ENCODE results near the gene GRID2. TPM values are rescaled to one million over a fixed set of nuclear protein-coding genes. Genes with fewer than 3 reads are reported as not detected.
"Not testable (repeated sequence)": the region's sequence is repeated elsewhere in the genome, so short reads cannot be mapped to it uniquely, and the experiment has no call there.

Gene GRID2
- total RNA-seq, 1 donor from 2014 or later: 0.05 TPM

GRCh38 chr4:92433272-92433758 lies 129.5 kb downstream of the GRID2 start:
- DNase-seq (ENCODE audit: low spot score): no peak

DNA sequence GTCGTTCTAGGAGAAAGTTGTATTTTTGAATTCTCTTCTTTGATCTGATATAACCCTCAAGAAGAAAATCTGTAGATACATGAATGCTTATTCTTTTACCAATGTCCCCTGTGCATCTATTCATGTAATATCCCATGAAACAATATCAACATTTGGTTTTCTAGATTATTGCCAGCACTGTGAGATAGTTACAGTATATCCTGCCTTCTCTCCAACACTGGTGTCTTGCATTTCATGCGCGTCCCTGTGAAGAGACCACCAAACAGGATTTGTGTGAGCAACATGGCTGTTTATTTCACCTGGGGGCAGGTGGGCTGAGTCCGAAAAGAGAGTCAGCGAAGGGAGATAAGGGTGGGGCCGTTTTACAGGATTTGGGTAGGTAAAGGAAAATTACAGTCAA lies 135.0 kb downstream of the GRID2 start:
- DNase-seq (ENCODE audit: low spot score): not testable (repeated sequence)

- DNase-seq (ENCODE audit: low spot score): not testable (repeated sequence)
These were observed 138.4 kb downstream of the GRID2 start for GRCh38 chr4:92442131-92442530.

DNA sequence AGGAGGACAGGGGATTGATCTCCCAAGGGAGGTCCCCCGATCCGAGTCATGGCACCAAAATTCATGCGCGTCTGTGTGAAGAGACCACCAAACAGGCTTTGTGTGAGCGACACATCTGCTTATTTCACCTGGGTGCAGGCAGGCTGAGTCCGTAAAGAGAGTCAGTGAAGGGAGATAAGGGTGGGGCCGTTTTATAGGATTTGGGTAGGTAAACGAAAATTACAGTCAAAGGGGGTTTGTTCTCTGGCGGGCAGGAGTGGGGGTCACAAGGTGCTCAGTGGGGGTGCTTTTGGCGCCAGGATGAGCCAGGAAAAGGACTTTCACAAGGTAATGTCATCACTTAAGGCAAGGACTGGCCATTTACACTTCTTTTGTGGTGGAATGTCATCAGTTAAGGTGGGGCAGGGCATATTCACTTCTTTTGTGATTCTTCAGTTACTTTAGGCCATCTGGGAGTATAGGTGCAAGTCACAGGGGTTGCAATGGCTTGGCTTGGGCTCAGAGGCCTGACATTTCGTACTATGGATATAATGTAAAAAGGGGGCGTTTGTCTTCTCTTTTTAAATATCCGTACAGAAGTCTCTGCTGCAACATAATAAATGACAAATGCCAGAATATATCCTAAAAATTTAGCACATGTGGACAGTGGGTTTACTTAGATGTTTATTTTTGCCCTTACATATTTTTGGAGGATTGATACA lies 140.5 kb downstream of the GRID2 start:
- not testable (repeated sequence) for DNase-seq (ENCODE audit: low spot score)

DNA sequence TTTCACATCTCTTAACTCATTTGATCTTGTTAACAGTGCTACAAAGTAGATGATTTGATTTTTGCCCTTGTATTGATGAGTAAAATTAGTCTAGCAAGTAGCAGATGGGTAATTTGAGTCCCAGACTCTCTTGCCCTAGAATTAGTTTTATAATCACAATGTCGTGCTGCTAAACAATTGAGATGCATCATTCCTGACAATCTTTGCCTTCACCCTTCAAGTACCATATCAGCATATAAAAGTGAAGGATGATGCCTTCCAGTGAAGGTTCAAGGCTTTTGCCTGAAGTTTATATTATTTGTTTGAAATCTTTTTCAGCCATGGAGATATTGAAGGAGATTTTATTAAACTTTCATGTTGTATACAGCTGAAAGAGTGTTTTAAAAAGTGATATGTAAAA lies 141.4 kb downstream of the GRID2 start:
- DNase-seq (ENCODE audit: low spot score): no peak

DNA sequence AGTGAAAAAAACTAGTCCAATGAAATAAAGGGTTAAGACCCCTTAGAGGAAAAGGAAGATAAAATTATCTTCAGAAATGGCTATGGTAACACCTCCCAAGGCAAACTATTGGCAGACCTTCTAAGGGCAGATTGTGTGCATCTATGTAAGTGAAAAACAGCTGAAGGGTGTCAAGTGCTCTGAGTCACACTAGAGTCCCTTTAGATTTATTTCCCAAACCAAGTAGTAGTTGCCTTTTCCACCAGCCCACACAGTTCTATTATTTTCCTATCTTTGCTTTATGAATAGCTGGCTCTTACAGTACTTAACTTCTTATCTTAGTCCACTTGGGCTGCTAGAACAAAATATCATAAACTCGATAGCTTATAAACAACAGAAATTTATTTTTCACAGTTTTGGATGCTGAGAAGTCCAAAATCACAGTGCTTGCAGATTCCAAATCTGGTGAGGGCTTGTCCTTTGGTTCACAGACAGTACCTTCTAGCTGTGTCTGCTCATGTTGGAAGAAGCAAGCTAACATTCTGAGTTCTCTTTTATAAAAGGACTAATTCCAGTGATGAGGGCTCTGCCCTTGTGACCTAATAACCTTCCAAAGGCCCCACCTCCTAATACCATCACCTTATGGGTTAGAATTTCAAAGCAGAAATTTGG lies 143.6 kb downstream of the GRID2 start:
- DNase-seq (ENCODE audit: low spot score): no peak

- DNase-seq (ENCODE audit: low spot score): not testable (repeated sequence)
These were observed 144.4 kb downstream of the GRID2 start for GRCh38 chr4:92448176-92448575.

GRCh38 chr4:92450694-92451093 lies 146.9 kb downstream of the GRID2 start:
- DNase-seq (ENCODE audit: low spot score): no peak

DNA sequence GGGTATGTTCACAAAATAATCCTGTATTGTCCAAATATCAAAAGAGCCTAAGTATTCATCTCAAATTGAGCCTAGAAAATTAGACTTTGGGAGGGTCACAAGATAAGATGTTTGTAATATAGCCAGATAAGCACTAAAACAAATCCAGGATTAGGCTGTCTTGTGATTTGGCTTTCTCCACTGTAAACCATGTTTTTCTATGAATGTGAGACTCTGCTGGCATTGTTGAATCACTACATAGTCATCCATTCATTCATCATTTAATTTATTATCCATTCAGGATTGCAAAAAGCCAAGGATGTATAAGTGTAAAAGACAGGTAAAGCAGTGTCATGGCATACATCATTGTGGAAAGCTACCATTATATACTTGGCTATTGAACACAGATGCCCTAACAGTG lies 148.0 kb downstream of the GRID2 start:
- no peak for DNase-seq (ENCODE audit: low spot score)

- DNase-seq (ENCODE audit: low spot score): not testable (repeated sequence)
These were observed 148.6 kb downstream of the GRID2 start for GRCh38 chr4:92452383-92452782.

- DNase-seq (ENCODE audit: low spot score): no peak
These were observed 151.6 kb downstream of the GRID2 start for GRCh38 chr4:92455329-92455839.

GRCh38 chr4:92455951-92456350 lies 152.2 kb downstream of the GRID2 start:
- no peak for DNase-seq (ENCODE audit: low spot score)

DNA sequence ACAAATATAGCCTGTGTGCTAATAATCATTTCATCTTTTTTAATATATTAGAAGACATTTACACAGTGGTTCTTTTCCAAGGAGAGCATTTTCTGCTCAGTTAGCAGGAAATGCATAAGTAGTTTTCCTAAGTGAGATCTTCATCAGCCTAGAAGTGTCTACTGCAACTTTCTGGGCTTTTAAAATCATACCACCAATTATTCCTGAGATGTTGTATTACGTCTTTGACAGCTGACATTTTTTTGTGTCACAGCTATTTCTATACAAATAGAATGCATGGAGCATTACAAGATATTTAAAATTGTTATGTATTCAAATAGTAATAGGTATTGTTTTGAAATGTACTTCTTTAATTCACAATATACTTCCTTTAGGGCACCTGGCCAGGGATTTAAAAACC lies 158.0 kb downstream of the GRID2 start:
- DNase-seq (ENCODE audit: low spot score): no peak

GRCh38 chr4:92477298-92477697 lies 173.5 kb downstream of the GRID2 start:
- no peak for DNase-seq (ENCODE audit: low spot score)

DNA sequence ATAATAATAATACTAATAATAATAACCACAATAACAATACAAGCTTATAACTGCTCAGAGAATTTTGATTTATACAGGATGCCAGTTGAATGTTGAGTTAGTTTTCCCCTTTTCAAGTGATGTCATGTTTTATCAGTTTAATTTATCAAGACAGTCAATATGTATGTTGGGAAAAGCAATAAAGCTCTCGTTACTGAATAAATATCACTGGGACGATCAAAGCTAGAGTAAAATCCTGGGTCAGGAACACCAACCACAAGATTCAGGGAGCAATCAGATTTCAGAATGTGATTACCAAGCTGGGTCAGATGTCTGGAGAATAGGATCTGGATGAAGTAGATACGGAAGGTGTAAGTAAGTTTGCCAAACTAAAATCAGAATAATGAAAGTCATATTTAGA lies 179.6 kb downstream of the GRID2 start:
- DNase-seq (ENCODE audit: low spot score): no peak

DNA sequence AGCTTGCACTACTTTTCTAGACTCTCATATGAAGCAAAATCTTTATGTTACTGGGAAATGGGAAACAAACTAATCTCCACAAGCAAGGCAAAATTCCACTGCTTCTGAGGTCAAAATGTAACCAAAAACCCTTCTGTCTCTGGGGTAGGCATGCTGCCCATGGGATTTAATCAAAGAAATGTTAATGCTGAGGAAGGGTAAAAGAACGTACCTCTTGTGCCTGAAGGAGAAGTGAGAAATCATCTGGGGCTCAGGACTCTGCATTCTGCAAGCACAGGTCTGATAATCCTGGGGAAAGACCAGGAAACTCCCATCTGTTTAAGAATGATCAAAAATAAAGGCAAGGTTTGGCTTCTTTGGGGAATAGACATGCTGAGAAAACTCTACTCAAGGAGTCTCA lies 184.7 kb downstream of the GRID2 start:
- no peak for DNase-seq (ENCODE audit: low spot score)

DNA sequence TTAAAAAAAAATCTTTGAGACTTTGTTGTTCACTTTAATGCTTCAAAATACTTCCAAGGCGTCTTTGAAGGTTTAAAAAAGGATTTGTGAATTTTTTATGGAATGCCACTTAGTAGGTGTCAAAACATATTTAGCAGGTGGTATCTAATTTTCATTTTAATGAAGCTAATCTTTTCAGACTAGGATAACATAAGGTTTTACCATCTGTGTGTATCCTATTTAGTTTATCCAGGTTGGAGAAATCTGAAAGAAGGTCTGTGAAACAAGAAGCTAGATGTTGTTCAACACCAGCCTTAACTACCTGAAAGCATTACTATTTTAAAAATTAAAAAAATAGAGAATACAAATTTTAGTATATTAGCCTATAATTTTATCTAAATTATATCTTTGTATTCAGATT lies 193.4 kb downstream of the GRID2 start:
- no peak for DNase-seq (ENCODE audit: low spot score)

DNA sequence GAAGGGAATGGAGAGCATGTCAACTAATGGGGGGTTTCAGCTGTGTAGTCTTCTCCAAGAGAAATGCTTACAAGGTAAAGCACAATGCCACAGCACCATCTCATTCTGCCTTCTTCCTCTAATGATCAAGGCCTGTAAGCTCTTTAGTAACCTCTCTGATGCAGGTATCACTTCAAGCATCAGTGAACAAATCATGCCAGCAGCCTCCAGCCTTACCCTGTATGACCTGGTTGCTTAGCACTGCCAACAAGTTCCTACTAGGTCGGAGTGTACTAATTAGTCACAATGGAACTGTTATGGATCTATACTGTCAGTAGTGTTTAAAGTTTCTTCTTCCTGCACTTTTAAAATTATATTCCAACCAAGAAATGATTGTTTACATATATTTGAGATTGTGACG lies 197.7 kb downstream of the GRID2 start:
- peak; percentile 44 for DNase-seq (ENCODE audit: low spot score)

GRCh38 chr4:92506933-92507332 lies 203.2 kb downstream of the GRID2 start:
- no peak for DNase-seq (ENCODE audit: low spot score)

DNA sequence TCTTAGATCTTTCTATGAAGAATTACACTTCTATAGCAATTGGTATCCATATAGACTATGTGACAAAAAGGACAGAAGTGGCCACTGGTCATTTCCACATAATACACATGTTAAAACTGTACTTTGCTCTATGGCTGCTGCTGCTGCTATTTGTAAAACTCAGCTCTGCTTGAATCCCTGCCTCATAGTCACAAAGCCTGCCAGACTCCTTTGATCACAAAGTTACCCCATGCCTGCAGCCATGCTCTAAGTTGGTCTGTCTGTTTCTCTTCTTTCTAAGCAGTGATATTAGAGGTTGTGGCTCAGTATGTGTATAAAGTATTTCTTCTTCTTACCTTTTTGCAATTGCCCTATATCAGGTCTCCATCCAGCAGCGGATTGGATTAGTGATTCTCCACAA lies 210.9 kb downstream of the GRID2 start:
- DNase-seq (ENCODE audit: low spot score): no peak

- no peak for DNase-seq (ENCODE audit: low spot score)
These were observed 212.7 kb downstream of the GRID2 start for GRCh38 chr4:92516450-92516849.

DNA sequence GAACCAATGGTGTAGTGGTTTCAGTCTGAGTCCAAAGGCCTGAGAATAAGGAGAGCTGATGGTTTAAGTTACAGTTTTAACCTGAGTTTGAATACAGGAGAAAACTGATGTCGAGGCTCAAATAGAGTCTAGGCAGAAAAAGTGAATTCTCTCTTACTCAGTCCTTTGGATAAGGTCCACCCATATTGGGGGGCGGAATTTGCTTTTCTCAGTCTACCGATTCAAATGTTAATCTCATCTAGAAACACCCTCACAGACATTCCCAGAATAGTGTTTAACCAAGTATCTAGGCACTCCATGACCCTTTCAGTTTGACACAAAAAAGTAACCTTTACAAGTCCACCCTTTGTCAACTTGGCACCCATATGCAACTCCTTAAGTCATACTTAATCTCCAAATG lies 216.0 kb downstream of the GRID2 start:
- DNase-seq (ENCODE audit: low spot score): no peak

DNA sequence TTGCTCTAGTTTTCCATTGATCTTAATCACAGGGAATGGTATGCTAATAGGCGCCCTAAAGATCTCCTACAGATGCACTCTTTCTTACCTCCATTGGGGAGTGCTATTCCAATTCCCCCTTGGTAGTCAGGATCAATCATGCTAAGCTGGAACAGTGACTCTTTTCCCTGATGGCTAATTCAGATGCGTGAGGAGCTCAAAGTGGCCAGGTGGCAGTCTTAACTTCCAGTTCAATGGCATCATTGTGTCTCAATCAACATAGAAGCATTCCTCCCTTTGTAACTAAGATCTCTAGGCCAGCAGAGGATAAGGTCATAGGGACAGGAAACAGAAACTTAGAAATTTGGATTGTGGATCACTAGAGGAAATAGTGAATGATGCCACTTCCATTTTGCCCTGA lies 216.8 kb downstream of the GRID2 start:
- DNase-seq (ENCODE audit: low spot score): no peak

Measured in ureter (tissue), 1 donor.